Smooth muscle cell (in vitro differentiated cells): ENCODE measurements around the gene TRPM1. TPM values are rescaled to one million over a fixed set of nuclear protein-coding genes. Genes with fewer than 3 reads are reported as not detected.

Source experiments
- DNase-seq: peaks from one replicate; lab custom pipeline; 2025; ENCODE audit not compliant: unreplicated experiment; lab: John Stamatoyannopoulos, UW
- H2AFZ ChIP-seq: fragments of 200-600 bp; sonication (generic); 2 replicates; pipeline ENCODE4 v1.6.0; 2016; ENCODE audit warnings: antibody characterized with exemption, low read depth, mild to moderate bottlenecking
- H3F3A ChIP-seq: fragments of 200-600 bp; sonication (generic); 2 replicates; pipeline ENCODE4 v1.6.0; 2017; ENCODE audit warnings: antibody characterized with exemption, low read depth
- H3K27ac ChIP-seq: fragments of 200-600 bp; sonication (generic); 2 replicates; pipeline ENCODE4 v1.5.1; 2016; ENCODE audit warnings: low read depth, mild to moderate bottlenecking
- H3K27me3 ChIP-seq: fragments of 200-600 bp; sonication (generic); 2 replicates; pipeline ENCODE4 v1.6.1; 2016; ENCODE audit warnings: low read depth, mild to moderate bottlenecking
- H3K36me3 ChIP-seq: fragments of 200-600 bp; sonication (generic); 2 replicates; pipeline ENCODE4 v1.5.1; 2016; ENCODE audit warnings: low read depth
- H3K4me1 ChIP-seq: fragments of 200-600 bp; sonication (generic); 2 replicates; pipeline ENCODE4 v1.5.1; 2016; ENCODE audit warnings: low read depth
- H3K4me2 ChIP-seq: fragments of 200-600 bp; sonication (generic); 2 replicates; pipeline ENCODE4 v1.6.0; 2016; ENCODE audit warnings: mild to moderate bottlenecking
- H3K4me3 ChIP-seq: fragments of 200-600 bp; sonication (generic); 2 replicates; pipeline ENCODE4 v1.5.1; 2016; ENCODE audit warnings: mild to moderate bottlenecking
- H3K79me2 ChIP-seq: fragments of 200-600 bp; sonication (generic); 2 replicates; pipeline ENCODE4 v1.6.0; 2016; ENCODE audit warnings: low read depth, mild to moderate bottlenecking
- H3K9ac ChIP-seq: fragments of 200-600 bp; sonication (generic); 2 replicates; pipeline ENCODE4 v1.6.0; 2016; ENCODE audit warnings: low read depth
- H3K9me3 ChIP-seq: fragments of 200-600 bp; sonication (generic); replicated peaks from 2 replicates; pipeline ENCODE4 v1.5.1; 2016; ENCODE audit warnings: low read depth
- H4K20me1 ChIP-seq: fragments of 200-600 bp; sonication (generic); 2 replicates; pipeline ENCODE4 v1.6.0; 2016; ENCODE audit warnings: low read depth
- WGBS: methylation state at CpG from one replicate; pipeline ENCODE4 v1.1.7; 2016; ENCODE audit warnings: low lambda C conversion rate; 5-methylcytosine and 5-hydroxymethylcytosine counted together
- polyA plus RNA-seq: library from polyadenylated mRNA; unstranded; fragments of >200 nt; fragmentation: Nextera tagmentation; extraction: Ambion mirVana; gene quantifications from 2 replicates; pipeline ENCODE4 v1.2.1, GENCODE V29; 2016
- total RNA-seq: library from RNA; depleted of rRNA; stranded (reverse); fragments of >200 nt; gene quantifications from 2 replicates; pipeline ENCODE4 v1.2.3, GENCODE V29; 2014
- TF ChIP-seq, protein P1 (sequence below): fragments of 200-600 bp; sonication (generic); IDR thresholded peaks from 2 replicates; pipeline ENCODE4 v1.5.1; 2017; ENCODE audit warnings: borderline replicate concordance, mild to moderate bottlenecking, antibody characterized with exemption; ENCODE audit not compliant: insufficient read depth, poor library complexity, severe bottlenecking

The TRPM1 gene
- total and polyA plus RNA-seq, 2 experiments from 2014 or later: not detected

DNA sequence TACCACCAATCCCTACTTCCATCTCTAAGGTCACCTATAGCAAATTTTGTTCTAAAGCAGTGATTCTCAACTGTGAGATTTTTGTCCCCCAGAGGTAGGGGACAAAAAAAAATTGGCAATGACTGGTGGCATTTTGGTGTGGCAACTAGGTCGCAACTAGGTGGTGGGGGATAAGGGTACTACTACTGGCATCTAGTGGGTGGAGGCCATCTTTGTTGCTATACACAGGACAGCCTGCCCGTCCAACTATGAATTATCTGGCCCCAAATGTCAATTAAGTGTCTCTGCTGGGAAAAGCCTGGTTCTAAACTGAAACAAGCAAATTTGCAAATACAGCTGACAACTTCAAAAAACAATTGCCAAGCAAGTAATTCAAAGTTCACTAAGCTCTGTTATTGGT lies 111.5 kb downstream of the TRPM1 start:
- TF ChIP-seq, protein P1, sequence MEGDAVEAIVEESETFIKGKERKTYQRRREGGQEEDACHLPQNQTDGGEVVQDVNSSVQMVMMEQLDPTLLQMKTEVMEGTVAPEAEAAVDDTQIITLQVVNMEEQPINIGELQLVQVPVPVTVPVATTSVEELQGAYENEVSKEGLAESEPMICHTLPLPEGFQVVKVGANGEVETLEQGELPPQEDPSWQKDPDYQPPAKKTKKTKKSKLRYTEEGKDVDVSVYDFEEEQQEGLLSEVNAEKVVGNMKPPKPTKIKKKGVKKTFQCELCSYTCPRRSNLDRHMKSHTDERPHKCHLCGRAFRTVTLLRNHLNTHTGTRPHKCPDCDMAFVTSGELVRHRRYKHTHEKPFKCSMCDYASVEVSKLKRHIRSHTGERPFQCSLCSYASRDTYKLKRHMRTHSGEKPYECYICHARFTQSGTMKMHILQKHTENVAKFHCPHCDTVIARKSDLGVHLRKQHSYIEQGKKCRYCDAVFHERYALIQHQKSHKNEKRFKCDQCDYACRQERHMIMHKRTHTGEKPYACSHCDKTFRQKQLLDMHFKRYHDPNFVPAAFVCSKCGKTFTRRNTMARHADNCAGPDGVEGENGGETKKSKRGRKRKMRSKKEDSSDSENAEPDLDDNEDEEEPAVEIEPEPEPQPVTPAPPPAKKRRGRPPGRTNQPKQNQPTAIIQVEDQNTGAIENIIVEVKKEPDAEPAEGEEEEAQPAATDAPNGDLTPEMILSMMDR: no peak
- Histone ChIP-seq H3K9ac (peak overlapping the region; percentile 96), H3K27ac (peak overlapping the region; percentile 86)

DNA sequence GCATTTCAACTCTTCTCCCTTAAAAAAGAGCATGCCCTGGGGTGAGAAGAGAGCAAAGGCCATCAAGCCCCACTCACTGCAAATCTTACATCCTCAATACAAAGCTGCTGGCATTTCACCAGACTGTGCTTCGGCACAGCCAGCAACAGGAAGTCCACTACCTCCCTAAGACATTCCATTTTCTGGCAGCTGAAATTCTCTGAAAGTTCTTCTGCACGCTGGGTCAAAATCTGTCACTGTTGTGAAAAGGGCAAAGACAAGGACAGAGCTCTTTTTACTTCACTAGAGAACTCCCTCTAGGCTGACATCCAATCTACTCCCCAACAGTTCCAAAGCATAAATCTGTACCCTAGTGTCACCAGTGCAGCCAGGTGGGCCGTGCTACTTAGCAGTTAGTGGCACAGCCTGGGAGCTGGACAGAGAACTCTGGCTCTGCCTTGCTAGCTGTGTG lies 116.4 kb downstream of the TRPM1 start:
- H3K79me2 ChIP-seq: peaks cover 98% of the 10 kb centered on the region

More for the DNA sequence above, 111.5 kb downstream of the TRPM1 start:
- H3K27me3 ChIP-seq: no peaks in the 10 kb centered on the region
- peaks cover 62% of the 10 kb centered on the region for H3K79me2 ChIP-seq
- H3K36me3 ChIP-seq: no peaks in the 10 kb centered on the region
- WGBS: 62% methylated on average over 2 of the region's 2 CpGs
- peak overlapping the region; percentile 100 for H3K4me3 ChIP-seq
- H3K4me1 ChIP-seq: peaks cover 10% of the 10 kb centered on the region
- H4K20me1 ChIP-seq: peaks cover 48% of the 10 kb centered on the region
- DNase-seq: no peak
- H3K4me2 ChIP-seq: peak overlapping the region; percentile 95
- H3K9me3 ChIP-seq: no peaks in the 10 kb centered on the region
- H3F3A ChIP-seq: no peaks in the 10 kb centered on the region
- no peak overlapping the region for H2AFZ ChIP-seq

DNA sequence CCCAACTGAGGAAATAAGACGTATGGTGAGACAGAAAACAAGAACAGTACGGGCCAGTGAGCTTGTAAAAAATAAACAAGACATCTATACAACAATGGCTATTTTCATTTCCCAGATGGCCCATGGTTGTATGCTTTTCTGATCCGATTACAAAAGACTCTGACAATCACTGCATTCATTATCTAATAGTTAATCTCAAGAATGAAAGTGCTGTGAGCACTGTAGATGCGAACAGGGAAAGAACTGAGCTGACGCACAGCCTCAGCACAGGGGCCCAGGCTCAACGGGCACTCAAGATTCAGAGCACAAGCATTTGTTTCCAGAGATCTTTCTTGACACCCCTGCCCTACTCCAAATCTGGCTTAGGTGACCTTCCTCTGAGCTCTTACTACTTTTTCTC lies 117.0 kb downstream of the TRPM1 start:
- Histone ChIP-seq H3K4me2 (no peak overlapping the region), H3K27me3 (no peaks in the 10 kb centered on the region), H3F3A (no peaks in the 10 kb centered on the region), H4K20me1 (peaks cover 97% of the 10 kb centered on the region), H3K4me3 (no peak overlapping the region), H3K9ac (no peak overlapping the region), H3K27ac (no peak overlapping the region), H3K9me3 (no peaks in the 10 kb centered on the region), H2AFZ (no peak overlapping the region), H3K4me1 (peaks cover 4% of the 10 kb centered on the region), H3K36me3 (no peaks in the 10 kb centered on the region), H3K79me2 (peaks cover 98% of the 10 kb centered on the region)
- 72% methylated on average over 6 of the region's 6 CpGs for WGBS
- TF ChIP-seq, protein P1: no peak
- DNase-seq: no peak

More for the DNA sequence above, 116.4 kb downstream of the TRPM1 start:
- Histone ChIP-seq H3K4me1 (peaks cover 4% of the 10 kb centered on the region), H3K36me3 (no peaks in the 10 kb centered on the region), H2AFZ (no peak overlapping the region), H3K9ac (no peak overlapping the region), H3K4me2 (peak overlapping the region; percentile 1), H3K27ac (no peak overlapping the region), H3K27me3 (no peaks in the 10 kb centered on the region), H3K4me3 (no peak overlapping the region), H4K20me1 (peaks cover 95% of the 10 kb centered on the region), H3K9me3 (no peaks in the 10 kb centered on the region), H3F3A (no peaks in the 10 kb centered on the region)
- TF ChIP-seq, protein P1: no peak
- 65% methylated on average over 3 of the region's 3 CpGs for WGBS
- DNase-seq: no peak

- no peaks in the 10 kb centered on the region for H3K9me3 ChIP-seq
- H3K79me2 ChIP-seq: peaks cover 98% of the 10 kb centered on the region
- H3K27me3 ChIP-seq: no peaks in the 10 kb centered on the region
- no peaks in the 10 kb centered on the region for H3K36me3 ChIP-seq
- TF ChIP-seq, protein P1: no peak
- H3F3A ChIP-seq: no peaks in the 10 kb centered on the region
- H3K4me2 ChIP-seq: no peak overlapping the region
- no peak overlapping the region for H2AFZ ChIP-seq
- peaks cover 98% of the 10 kb centered on the region for H4K20me1 ChIP-seq
- H3K4me3 ChIP-seq: no peak overlapping the region
- WGBS: 79% methylated on average over 3 of the region's 3 CpGs
- no peak for DNase-seq
- H3K27ac ChIP-seq: no peak overlapping the region
- H3K4me1 ChIP-seq: peaks cover 4% of the 10 kb centered on the region
- H3K9ac ChIP-seq: no peak overlapping the region
Observed at GRCh38 chr15:30984118-30984517, 117.4 kb downstream of the TRPM1 start.
